ENCODE results near the gene ADGRB3.

The ADGRB3 gene

GRCh38 chr6:69294407-69294806 lies 659.3 kb downstream of the ADGRB3 start:
- Histone ChIP-seq H3K4me3 (ENCODE audit: low read depth in 1 of 2, low read length in 1 of 2) (no peak overlapping the region), H3K9me3 (no peaks in the 10 kb centered on the region), H3K4me1 (ENCODE audit: control insufficient read depth in 1 of 2, insufficient read depth in 1 of 2, low read depth in 1 of 2, low read length in 1 of 2) (no peaks in the 10 kb centered on the region), H3K27ac (no peak overlapping the region), H3K27me3 (no peaks in the 10 kb centered on the region), H3K36me3 (no peaks in the 10 kb centered on the region)
- TF ChIP-seq CTCF (IDR thresholded peaks at IDR 0.05): no peak

- H3K4me1 ChIP-seq (ENCODE audit: control insufficient read depth in 1 of 2, insufficient read depth in 1 of 2, low read depth in 1 of 2, low read length in 1 of 2): no peaks in the 10 kb centered on the region
- H3K27me3 ChIP-seq: no peaks in the 10 kb centered on the region
- H3K36me3 ChIP-seq: no peaks in the 10 kb centered on the region
- no peak overlapping the region for H3K4me3 ChIP-seq (ENCODE audit: low read depth in 1 of 2, low read length in 1 of 2)
- TF ChIP-seq CTCF (IDR thresholded peaks at IDR 0.05): no peak
- no peak overlapping the region for H3K27ac ChIP-seq
- H3K9me3 ChIP-seq: no peaks in the 10 kb centered on the region
These were observed 659.8 kb downstream of the ADGRB3 start for GRCh38 chr6:69294862-69295261.

- H3K4me3 ChIP-seq (ENCODE audit: low read depth in 1 of 2, low read length in 1 of 2): no peak overlapping the region
- no peaks in the 10 kb centered on the region for H3K4me1 ChIP-seq (ENCODE audit: control insufficient read depth in 1 of 2, insufficient read depth in 1 of 2, low read depth in 1 of 2, low read length in 1 of 2)
- no peaks in the 10 kb centered on the region for H3K9me3 ChIP-seq
- no peak for TF ChIP-seq CTCF (IDR thresholded peaks at IDR 0.05)
- no peak overlapping the region for H3K27ac ChIP-seq
- H3K36me3 ChIP-seq: no peaks in the 10 kb centered on the region
- H3K27me3 ChIP-seq: no peaks in the 10 kb centered on the region
These were observed 668.3 kb downstream of the ADGRB3 start for GRCh38 chr6:69303382-69303781.

- Histone ChIP-seq H3K27me3 (no peaks in the 10 kb centered on the region), H3K4me3 (ENCODE audit: low read depth in 1 of 2, low read length in 1 of 2) (no peak overlapping the region), H3K36me3 (no peaks in the 10 kb centered on the region), H3K27ac (no peak overlapping the region), H3K9me3 (no peaks in the 10 kb centered on the region), H3K4me1 (ENCODE audit: control insufficient read depth in 1 of 2, insufficient read depth in 1 of 2, low read depth in 1 of 2, low read length in 1 of 2) (no peaks in the 10 kb centered on the region)
- no peak for TF ChIP-seq CTCF (IDR thresholded peaks at IDR 0.05)
These were observed 670.4 kb downstream of the ADGRB3 start for GRCh38 chr6:69305456-69305855.

GRCh38 chr6:69308584-69308983 lies 673.5 kb downstream of the ADGRB3 start:
- no peak for TF ChIP-seq CTCF (IDR thresholded peaks at IDR 0.05)
- H3K4me1 ChIP-seq (ENCODE audit: control insufficient read depth in 1 of 2, insufficient read depth in 1 of 2, low read depth in 1 of 2, low read length in 1 of 2): no peaks in the 10 kb centered on the region
- H3K4me3 ChIP-seq (ENCODE audit: low read depth in 1 of 2, low read length in 1 of 2): no peak overlapping the region
- no peaks in the 10 kb centered on the region for H3K36me3 ChIP-seq
- no peaks in the 10 kb centered on the region for H3K27me3 ChIP-seq
- no peaks in the 10 kb centered on the region for H3K9me3 ChIP-seq
- H3K27ac ChIP-seq: no peak overlapping the region

- Histone ChIP-seq H3K36me3 (no peaks in the 10 kb centered on the region), H3K27ac (no peak overlapping the region), H3K9me3 (no peaks in the 10 kb centered on the region), H3K27me3 (no peaks in the 10 kb centered on the region), H3K4me1 (ENCODE audit: control insufficient read depth in 1 of 2, insufficient read depth in 1 of 2, low read depth in 1 of 2, low read length in 1 of 2) (no peaks in the 10 kb centered on the region), H3K4me3 (ENCODE audit: low read depth in 1 of 2, low read length in 1 of 2) (no peak overlapping the region)
- no peak for TF ChIP-seq CTCF (IDR thresholded peaks at IDR 0.05)
These were observed 676.8 kb downstream of the ADGRB3 start for GRCh38 chr6:69311888-69312287.

Data from neutrophil (primary cell).